Ectodermal cell (in vitro differentiated cells): ENCODE data around the gene TBC1D4.
"Not testable (repeated sequence)": the region's sequence is repeated elsewhere in the genome, so short reads cannot be mapped to it uniquely, and the experiment has no call there.

ENCODE experiments used
- H3K27ac ChIP-seq: 2 replicates; pipeline ENCODE4 v1.7.0; 2013; ENCODE audit warnings: mild to moderate bottlenecking, low read depth, low read length; ENCODE audit not compliant: insufficient read depth, poor library complexity, severe bottlenecking
- H3K27me3 ChIP-seq: 2 replicates; pipeline ENCODE4 v1.7.0; 2013; ENCODE audit warnings: mild to moderate bottlenecking, low read length; ENCODE audit not compliant: insufficient read depth, control insufficient read depth, poor library complexity, severe bottlenecking
- H3K36me3 ChIP-seq: one replicate; pipeline ENCODE4 v1.7.0; 2013; ENCODE audit warnings: low read length; ENCODE audit not compliant: control insufficient read depth, insufficient read depth
- H3K4me1 ChIP-seq: one replicate; pipeline ENCODE4 v1.7.0; 2013; ENCODE audit warnings: low read length; ENCODE audit not compliant: control insufficient read depth, insufficient read depth
- H3K4me3 ChIP-seq: 2 replicates; pipeline ENCODE4 v1.7.0; 2013; ENCODE audit warnings: low read depth, low read length, control low read depth; ENCODE audit not compliant: insufficient read depth
- H3K9me3 ChIP-seq: 2 replicates; pipeline ENCODE4 v1.7.0; 2013; ENCODE audit warnings: mild to moderate bottlenecking, low read length, moderate library complexity; ENCODE audit not compliant: control insufficient read depth
- WGBS, 2 experiments: methylation state at CpG; one replicate each; pipeline ENCODE4 v1.1.7; 2013; ENCODE audit warnings: missing lambda C conversion rate in 2 of 2; 5-methylcytosine and 5-hydroxymethylcytosine counted together

Gene TBC1D4

GRCh38 chr13:75434126-75434525, 47.8 kb downstream of the TBC1D4 start:
- H3K27me3 ChIP-seq, H3K27ac ChIP-seq, H3K4me3 ChIP-seq, H3K9me3 ChIP-seq, H3K36me3 ChIP-seq, H3K4me1 ChIP-seq: not testable (repeated sequence)
- WGBS, 2 experiments = 94 to 95% methylated on average over 2 of the region's 2 CpGs

GRCh38 chr13:75432811-75433244, 49.1 kb downstream of the TBC1D4 start:
- no peaks in the 10 kb centered on the region for H3K36me3 ChIP-seq
- H3K4me1 ChIP-seq = peaks cover 3% of the 10 kb centered on the region
- no peaks in the 10 kb centered on the region for H3K27me3 ChIP-seq
- no peak overlapping the region for H3K27ac ChIP-seq
- H3K9me3 ChIP-seq = no peaks in the 10 kb centered on the region
- H3K4me3 ChIP-seq = no peak overlapping the region
- WGBS, 2 experiments = 91 to 97% methylated on average over 5 of the region's 5 CpGs

GRCh38 chr13:75432045-75432444, 49.9 kb downstream of the TBC1D4 start:
- WGBS, 2 experiments = 84 to 86% methylated on average over 2 of the region's 2 CpGs
- H3K4me3 ChIP-seq = no peak overlapping the region

GRCh38 chr13:75430436-75431209, 51.3 kb downstream of the TBC1D4 start:
- Histone ChIP-seq H3K27me3 (no peaks in the 10 kb centered on the region), H3K4me3 (no peak overlapping the region), H3K4me1 (no peaks in the 10 kb centered on the region), H3K36me3 (no peaks in the 10 kb centered on the region), H3K9me3 (no peaks in the 10 kb centered on the region), H3K27ac (no peak overlapping the region)
- 92 to 94% methylated on average over 8 of the region's 8 CpGs for WGBS, 2 experiments

More at GRCh38 chr13:75432045-75432444, 49.9 kb downstream of the TBC1D4 start:
- no peaks in the 10 kb centered on the region for H3K27me3 ChIP-seq
- no peak overlapping the region for H3K27ac ChIP-seq
- H3K36me3 ChIP-seq = no peaks in the 10 kb centered on the region
- no peaks in the 10 kb centered on the region for H3K4me1 ChIP-seq
- H3K9me3 ChIP-seq = no peaks in the 10 kb centered on the region

- no peak overlapping the region for H3K4me3 ChIP-seq
- no peaks in the 10 kb centered on the region for H3K27me3 ChIP-seq
- H3K36me3 ChIP-seq = no peaks in the 10 kb centered on the region
These were observed 55.5 kb downstream of the TBC1D4 start for GRCh38 chr13:75426421-75426820.

GRCh38 chr13:75425216-75426009, 56.6 kb downstream of the TBC1D4 start:
- no peaks in the 10 kb centered on the region for H3K9me3 ChIP-seq
- WGBS, 2 experiments = 89% methylated on average over 2 of the region's 3 CpGs; no CpG with 5 or more reads in 1 of the 2 experiments

More at GRCh38 chr13:75426421-75426820, 55.5 kb downstream of the TBC1D4 start:
- no peaks in the 10 kb centered on the region for H3K4me1 ChIP-seq
- H3K9me3 ChIP-seq = no peaks in the 10 kb centered on the region
- H3K27ac ChIP-seq = no peak overlapping the region

GRCh38 chr13:75423946-75424345, 58.0 kb downstream of the TBC1D4 start:
- H3K27ac ChIP-seq = no peak overlapping the region

More at GRCh38 chr13:75425216-75426009, 56.6 kb downstream of the TBC1D4 start:
- no peaks in the 10 kb centered on the region for H3K36me3 ChIP-seq
- H3K27me3 ChIP-seq = no peaks in the 10 kb centered on the region
- no peaks in the 10 kb centered on the region for H3K4me1 ChIP-seq
- no peak overlapping the region for H3K27ac ChIP-seq
- no peak overlapping the region for H3K4me3 ChIP-seq

GRCh38 chr13:75422028-75422427, 59.9 kb downstream of the TBC1D4 start:
- WGBS, 2 experiments = 87 to 95% methylated on average over 1 of the region's 1 CpG
- Histone ChIP-seq H3K4me3 (no peak overlapping the region), H3K9me3 (no peaks in the 10 kb centered on the region), H3K27me3 (no peaks in the 10 kb centered on the region), H3K4me1 (peaks cover 5% of the 10 kb centered on the region), H3K36me3 (no peaks in the 10 kb centered on the region), H3K27ac (no peak overlapping the region)

More at GRCh38 chr13:75423946-75424345, 58.0 kb downstream of the TBC1D4 start:
- 89 to 100% methylated on average over 3 of the region's 3 CpGs for WGBS, 2 experiments
- Histone ChIP-seq H3K4me1 (no peaks in the 10 kb centered on the region), H3K27me3 (no peaks in the 10 kb centered on the region), H3K9me3 (no peaks in the 10 kb centered on the region), H3K36me3 (no peaks in the 10 kb centered on the region), H3K4me3 (no peak overlapping the region)

GRCh38 chr13:75421133-75421532, 60.8 kb downstream of the TBC1D4 start:
- no peaks in the 10 kb centered on the region for H3K27me3 ChIP-seq
- no peaks in the 10 kb centered on the region for H3K9me3 ChIP-seq
- 88 to 94% methylated on average over 2 of the region's 2 CpGs for WGBS, 2 experiments
- no peaks in the 10 kb centered on the region for H3K36me3 ChIP-seq
- no peak overlapping the region for H3K27ac ChIP-seq
- peaks cover 5% of the 10 kb centered on the region for H3K4me1 ChIP-seq
- H3K4me3 ChIP-seq = no peak overlapping the region

GRCh38 chr13:75419656-75420055, 62.3 kb downstream of the TBC1D4 start:
- Histone ChIP-seq H3K9me3 (no peaks in the 10 kb centered on the region), H3K4me1 (peaks cover 5% of the 10 kb centered on the region), H3K4me3 (no peak overlapping the region), H3K27ac (no peak overlapping the region), H3K27me3 (no peaks in the 10 kb centered on the region), H3K36me3 (no peaks in the 10 kb centered on the region)
- 92% methylated on average over 7 of the region's 7 CpGs for WGBS, 2 experiments
